ENCODE results near the gene CEP104.
"Not testable (repeated sequence)": the region's sequence is repeated elsewhere in the genome, so short reads cannot be mapped to it uniquely, and the experiment has no call there.

CEP104 gene

GRCh38 chr1:3821447-3821846, 35.6 kb downstream of the CEP104 start:
- no peak for DNase-seq

GRCh38 chr1:3821004-3821403, 36.0 kb downstream of the CEP104 start:
- DNase-seq = no peak

- no peak for DNase-seq
These were observed 36.7 kb downstream of the CEP104 start for GRCh38 chr1:3820316-3820715.

GRCh38 chr1:3819771-3820200, 37.2 kb downstream of the CEP104 start:
- no peak for DNase-seq

- no peak for DNase-seq
These were observed 39.0 kb downstream of the CEP104 start for GRCh38 chr1:3817821-3818597.

GRCh38 chr1:3817138-3817740, 39.8 kb downstream of the CEP104 start:
- no peak for DNase-seq

GRCh38 chr1:3816331-3817137, 40.5 kb downstream of the CEP104 start:
- DNase-seq = no peak

- DNase-seq = no peak
These were observed 42.0 kb downstream of the CEP104 start for GRCh38 chr1:3814771-3815561.

- DNase-seq = no peak
These were observed 42.9 kb downstream of the CEP104 start for GRCh38 chr1:3814065-3814464.

GRCh38 chr1:3811595-3811911, 45.5 kb downstream of the CEP104 start:
- no peak for DNase-seq

GRCh38 chr1:3810149-3810761, 46.8 kb downstream of the CEP104 start:
- not testable (repeated sequence) for DNase-seq

- DNase-seq = no peak
These were observed 47.3 kb downstream of the CEP104 start for GRCh38 chr1:3809680-3810079.

- DNase-seq = no peak
These were observed 49.2 kb downstream of the CEP104 start for GRCh38 chr1:3807769-3808168.

- no peak for DNase-seq
These were observed 52.0 kb downstream of the CEP104 start for GRCh38 chr1:3805038-3805437.

- not testable (repeated sequence) for DNase-seq
These were observed 52.4 kb downstream of the CEP104 start for GRCh38 chr1:3804627-3804944.

- DNase-seq = no peak
These were observed 52.9 kb downstream of the CEP104 start for GRCh38 chr1:3803905-3804626.

- not testable (repeated sequence) for DNase-seq
These were observed 56.2 kb downstream of the CEP104 start for GRCh38 chr1:3800795-3801194.

- peak; percentile 66 for DNase-seq
These were observed 56.9 kb downstream of the CEP104 start for GRCh38 chr1:3799976-3800685.

GRCh38 chr1:3796215-3797061, 60.6 kb downstream of the CEP104 start, which contains the start of gene LRRC47:
LRRC47 (minus strand) TSS chr1:3796498; CDS start chr1:3796476, 22 bp downstream.
- peak; percentile 97 for DNase-seq
